GM21390 (cell line): ENCODE results near the gene EPB41L2.

Experiments used
- ATAC-seq: cut with Tn5 transposase; IDR thresholded peaks from one replicate; pipeline ENCODE4 v1.9.1; 2021; ENCODE audit not compliant: unreplicated experiment

The EPB41L2 gene

DNA sequence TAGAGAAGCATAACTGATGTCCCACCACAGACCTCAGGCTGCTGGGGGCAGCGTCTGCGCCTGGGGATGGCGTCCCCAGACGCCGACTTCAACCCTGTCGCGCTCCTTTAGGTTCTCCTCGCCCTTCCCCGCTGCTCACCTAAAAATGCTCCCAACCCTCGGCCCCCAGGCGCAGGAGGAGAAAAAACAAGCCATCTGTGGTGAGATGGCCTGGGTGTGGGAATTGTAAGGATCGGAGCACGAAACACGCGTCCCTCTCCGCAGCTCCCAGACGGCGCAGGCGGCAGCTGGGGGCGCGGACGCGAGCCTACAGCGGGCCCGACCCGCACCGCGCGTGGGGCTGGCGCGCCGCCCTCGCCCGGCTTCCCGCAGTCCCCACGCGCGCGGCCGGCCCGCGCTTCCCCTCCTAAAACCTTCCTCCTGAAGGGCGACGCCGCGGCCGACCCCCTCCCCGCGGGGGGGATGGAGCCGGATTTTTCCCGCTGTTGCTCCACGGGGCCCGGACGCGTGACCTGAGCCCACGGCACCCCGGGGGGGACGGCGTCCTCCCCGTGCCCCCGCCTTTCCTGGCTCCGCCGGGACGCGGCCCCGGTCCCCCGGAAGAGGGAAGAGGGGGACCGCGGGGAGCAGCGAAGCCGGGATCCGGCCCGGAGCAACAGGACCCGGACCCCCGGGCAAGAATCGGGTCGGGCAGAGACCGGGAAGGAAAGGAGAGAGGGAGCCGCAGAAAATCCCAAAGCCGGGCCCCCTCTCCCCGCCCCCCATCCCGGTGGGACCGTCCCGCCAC lies 611 bp downstream of the EPB41L2 start:
- peak; percentile 19 for ATAC-seq

DNA sequence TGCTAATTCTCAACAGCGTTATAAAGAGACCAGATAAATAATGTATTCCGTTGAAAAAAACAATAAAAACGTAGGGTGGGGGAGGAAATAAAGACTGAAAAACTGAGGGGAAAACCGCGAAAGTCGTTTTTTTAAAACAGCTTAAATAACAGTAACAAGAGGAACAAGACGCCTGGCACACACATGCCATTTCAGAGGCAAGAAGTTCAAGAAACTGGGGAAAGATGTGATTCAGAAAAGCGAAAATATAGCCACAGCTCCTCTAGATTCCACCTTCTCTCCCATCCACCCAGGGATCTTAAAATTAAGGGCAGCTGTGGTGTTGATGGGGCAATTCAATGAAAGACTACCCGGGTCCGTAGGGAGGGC lies 1.3 kb downstream of the EPB41L2 start:
- no peak for ATAC-seq

DNA sequence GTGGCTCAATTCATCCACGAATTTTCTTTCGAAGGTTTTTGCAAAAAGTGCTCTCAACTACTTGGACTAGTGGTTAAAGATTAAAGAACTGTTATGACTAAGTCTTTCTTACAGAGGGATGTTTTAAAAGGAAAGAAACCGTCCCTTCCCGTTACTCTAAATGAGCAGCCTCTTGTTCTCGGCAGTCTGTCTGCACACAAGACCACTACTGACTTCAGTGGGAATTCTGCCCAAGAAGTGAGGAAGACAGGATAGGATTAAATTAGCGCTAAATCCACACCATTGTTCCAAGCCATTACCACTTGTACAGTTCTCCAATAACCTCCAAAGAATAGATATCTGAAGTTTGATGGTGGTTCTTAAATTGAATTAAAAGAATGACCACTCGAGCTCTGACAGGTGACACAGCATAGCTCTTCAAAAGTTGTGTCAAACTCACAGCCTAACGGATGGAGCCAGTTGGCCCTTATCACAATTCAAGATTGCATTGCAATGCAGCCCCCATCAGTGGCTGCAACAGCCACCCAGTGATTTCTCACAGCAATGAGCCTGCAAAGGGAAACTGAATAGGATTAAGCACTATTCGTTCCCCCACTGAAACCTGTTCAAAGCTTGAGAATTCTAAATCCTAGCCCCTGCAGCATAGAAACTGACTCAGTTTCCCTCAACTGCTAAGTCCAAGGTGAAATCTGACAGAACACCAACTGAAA lies 1.8 kb downstream of the EPB41L2 start:
- ATAC-seq: peak; percentile 15

DNA sequence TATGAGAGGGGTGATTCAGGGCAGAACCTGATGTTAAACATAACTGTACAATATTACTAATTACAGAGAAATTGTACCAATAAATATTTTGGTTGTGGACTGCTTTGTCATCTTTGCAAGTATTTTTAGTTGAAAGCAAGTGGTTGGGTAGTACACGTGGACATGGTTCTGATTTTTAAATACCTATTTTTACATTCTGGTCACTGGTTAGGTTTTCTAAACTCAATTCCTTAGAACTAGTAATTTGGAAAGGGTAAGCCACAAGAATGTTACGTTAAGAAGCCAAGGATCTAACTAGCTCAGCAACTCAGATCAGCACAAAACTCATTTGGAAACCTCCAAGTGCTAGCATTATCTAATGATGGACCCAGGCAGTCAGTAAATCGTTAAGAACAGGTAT lies 2.7 kb downstream of the EPB41L2 start:
- ATAC-seq: no peak

DNA sequence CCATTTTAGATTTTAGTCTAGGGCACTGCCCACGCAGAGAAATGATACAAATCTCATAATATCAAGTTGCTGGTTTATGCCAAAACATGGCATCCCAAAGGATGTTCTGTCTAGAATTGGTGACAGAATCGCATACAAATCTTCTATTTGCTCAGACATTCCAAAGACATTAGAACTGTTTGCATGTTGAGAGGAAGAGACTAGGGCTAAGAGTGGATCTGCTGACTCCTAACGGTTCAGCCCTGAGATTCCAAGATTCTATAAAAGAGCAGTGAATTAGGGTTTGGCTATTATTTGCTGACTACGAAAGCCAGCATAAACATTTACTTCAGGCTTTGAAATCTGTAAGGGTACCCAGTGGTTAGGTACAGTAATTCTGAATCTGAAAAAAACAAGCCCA lies 3.6 kb downstream of the EPB41L2 start:
- no peak for ATAC-seq

DNA sequence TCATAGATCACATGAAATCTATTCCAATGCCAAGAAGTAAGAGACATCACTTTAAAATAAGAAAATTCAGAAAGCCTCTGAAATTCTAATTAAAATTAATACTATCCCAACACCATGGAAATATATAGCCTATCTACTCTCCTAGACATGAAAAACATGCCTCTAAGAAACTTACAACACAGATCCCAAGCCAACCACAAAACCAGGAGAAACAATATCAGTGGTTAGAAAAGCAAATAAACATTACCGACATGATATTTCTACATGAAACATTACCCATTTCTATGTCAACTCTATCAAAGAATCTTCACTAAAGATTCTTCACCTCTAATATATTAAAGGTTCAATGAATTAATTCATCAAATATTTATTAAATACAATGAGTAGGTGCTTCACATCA lies 4.8 kb downstream of the EPB41L2 start:
- ATAC-seq: no peak

DNA sequence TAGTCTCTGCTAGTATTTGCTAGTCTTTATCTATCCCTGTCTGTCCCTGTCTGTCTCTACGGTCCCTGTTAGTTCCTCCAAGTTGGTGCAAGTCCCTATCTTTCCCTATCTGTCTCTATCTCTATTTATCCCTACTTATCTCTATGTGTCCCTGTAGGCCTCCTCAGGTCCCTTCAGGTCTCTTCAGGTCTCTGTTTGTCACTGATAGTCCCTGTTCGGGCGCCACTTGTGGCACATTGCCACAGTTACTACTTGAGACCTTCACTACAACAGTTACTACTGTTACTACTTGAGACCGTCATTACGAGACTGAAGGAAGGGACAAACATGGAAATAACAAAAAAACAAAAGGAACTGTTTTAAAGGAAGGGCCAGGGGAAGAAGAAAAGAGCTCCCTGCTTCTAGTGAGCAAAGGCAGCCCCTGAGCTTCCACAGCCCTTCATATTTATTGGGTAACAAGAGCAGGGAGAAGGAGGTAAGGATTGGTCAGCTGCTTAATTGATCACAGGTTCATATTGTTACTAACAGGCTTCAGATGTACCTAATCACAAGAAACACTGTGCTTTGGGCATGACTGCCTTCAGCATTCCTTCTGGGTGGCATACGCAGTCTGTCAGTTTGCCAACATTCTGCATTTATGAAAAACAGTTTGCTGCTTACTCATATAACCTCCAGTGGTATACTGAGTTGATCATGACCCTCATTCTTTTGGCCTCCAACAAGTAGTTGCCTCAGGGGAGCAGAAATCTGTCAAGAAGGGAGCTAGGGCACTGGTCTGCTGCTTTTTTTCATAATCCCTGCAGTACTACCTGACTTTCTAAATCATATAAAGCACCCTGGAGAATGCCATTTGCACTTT lies 8.4 kb downstream of the EPB41L2 start:
- ATAC-seq: no peak

DNA sequence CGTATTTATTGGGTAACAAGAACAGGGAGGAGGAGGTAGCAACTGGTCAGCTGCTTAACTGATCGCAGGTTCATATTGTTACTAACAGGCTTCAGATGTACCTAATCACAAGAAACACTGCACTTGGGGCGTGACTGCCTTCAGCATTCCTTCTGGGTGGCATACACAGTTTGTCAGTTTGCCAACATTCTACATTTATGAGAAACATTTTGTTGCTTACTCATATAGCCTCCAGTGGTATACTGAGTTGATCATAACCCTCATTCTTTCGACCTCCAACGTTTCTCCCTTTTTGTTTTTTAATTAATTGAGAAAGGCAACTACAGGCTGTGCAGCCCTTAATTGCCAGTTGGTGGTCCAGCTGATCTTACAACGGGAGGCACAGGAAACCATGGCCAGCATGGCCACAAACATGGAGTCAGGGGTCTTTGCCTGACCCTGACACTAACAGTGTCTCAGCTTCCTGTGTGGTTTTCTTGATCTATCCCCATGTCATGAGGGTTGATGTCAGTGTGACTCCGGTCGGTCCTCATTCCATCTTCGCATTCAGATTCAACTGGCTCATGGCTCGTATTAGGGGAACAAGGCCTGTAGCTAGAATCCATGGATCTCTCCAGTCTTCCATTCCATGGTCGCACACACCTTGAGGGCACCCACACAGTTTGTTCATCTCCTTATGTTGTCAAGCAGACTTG lies 9.4 kb downstream of the EPB41L2 start:
- ATAC-seq: no peak

DNA sequence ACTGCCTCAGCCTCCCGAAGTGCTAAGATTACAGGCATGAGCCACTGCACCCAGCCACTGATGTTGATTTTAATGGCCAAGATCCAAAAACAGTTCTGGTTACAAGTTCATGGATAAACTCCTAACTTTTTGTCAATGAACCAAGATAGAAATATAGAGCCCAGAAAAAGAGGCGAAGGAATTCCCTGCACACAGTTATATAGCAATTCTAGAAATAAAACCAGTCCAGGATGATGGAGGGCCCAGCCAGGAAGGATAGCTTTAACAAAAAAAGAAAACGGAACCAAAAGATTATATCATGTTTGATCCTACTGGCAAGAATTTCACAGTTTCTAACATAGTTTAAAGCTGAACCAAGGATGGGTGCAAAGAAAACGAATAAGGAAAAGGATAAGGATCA lies 10.9 kb downstream of the EPB41L2 start:
- ATAC-seq: no peak

DNA sequence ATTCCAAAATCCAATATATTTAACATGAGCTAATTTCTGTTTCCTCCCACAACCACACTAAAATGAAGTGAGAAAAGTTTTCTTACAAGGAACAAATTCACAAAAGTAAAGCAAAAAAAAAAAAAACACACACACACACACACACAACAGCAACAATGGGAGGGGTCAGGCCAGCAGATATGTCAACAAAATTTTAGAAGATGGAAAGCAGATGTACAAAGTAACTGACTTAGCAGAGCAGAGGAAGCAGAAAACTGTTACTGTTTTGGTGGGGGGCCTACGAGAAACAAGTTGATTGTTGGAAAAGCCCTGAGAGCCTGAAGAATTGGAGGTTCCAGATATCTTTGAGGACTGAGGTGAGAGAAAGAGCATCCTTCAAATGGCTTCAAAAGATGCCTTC lies 11.7 kb downstream of the EPB41L2 start:
- ATAC-seq: no peak

DNA sequence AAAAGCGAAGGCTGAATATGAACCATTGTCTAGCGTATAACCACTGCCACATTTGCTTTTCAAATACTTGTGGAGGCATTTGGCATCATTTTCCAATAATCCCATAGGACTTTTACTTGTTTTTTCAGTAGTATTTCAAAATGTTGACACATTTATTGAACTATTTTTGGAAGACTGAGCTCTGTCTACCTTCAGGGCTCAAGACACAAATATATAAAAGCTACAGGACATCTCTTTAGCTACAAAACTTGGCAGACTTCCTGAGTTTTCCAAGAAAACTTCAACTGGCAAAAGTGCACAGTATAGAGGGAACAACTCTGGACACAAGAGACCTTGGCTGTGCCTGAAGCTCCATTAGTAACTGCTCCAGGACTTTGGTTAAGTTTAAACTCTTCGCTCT lies 13.4 kb downstream of the EPB41L2 start:
- no peak for ATAC-seq

DNA sequence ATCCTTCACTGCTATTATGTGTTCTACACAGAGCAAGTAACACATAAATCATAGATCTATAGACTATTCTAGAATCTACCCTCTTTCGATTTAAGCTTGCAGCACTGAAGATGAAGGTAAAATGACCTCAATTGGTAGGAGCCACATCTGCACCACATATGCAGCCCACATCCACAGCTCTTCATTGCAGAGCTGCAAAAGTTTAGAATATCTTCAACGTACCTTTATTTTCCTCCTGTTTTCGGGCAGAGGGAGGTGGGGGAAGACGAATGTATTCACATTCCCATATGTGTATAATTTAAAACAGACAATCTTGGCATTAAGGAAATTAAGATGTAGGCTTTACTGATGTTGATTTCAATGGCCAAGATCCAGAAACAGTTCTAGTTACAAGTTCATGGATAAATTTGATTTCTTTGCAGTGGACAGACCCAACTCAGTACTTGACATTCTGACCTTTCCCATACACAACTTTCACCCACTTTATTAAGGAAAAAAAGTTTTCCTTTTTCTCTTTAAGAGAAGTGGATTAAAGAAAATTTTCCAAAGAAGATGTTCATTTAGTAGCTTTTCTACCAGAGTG lies 14.0 kb downstream of the EPB41L2 start:
- ATAC-seq: no peak

DNA sequence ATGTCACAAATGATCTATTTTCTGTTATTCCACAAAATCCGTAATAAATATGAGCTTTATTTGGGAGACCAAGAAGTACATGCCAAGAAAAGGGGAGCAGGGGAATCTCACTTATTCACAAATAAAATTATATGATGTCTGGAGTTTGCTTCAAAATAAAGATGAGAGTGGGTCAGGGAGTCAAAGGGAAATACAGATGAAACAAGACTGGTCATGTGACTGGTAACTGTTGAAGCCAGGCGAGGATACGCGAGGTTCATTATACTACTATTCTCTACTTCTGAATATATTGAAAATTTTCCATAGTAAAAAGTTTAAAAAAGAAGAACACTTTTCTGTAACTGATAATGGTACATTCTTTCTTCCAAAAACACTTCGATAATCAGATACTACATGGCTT lies 14.6 kb downstream of the EPB41L2 start:
- no peak for ATAC-seq

DNA sequence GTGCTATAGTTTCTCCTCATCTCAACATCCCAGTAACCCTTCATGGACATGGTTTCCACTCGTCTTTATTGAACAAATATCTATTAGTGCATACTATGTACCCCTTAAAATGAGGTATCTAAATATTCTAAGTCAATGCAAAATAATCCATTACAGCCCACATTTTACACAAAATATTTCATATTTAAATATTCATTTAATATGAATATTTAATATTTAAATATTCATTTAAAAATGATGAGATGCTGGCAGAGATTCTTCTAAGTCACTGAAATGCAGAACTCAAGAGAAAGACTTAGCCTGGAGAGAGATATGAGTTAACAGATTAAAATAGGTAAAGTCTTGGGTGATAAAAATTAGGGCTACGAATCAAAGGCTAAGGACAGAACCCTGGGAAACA lies 17.9 kb downstream of the EPB41L2 start:
- ATAC-seq: no peak

DNA sequence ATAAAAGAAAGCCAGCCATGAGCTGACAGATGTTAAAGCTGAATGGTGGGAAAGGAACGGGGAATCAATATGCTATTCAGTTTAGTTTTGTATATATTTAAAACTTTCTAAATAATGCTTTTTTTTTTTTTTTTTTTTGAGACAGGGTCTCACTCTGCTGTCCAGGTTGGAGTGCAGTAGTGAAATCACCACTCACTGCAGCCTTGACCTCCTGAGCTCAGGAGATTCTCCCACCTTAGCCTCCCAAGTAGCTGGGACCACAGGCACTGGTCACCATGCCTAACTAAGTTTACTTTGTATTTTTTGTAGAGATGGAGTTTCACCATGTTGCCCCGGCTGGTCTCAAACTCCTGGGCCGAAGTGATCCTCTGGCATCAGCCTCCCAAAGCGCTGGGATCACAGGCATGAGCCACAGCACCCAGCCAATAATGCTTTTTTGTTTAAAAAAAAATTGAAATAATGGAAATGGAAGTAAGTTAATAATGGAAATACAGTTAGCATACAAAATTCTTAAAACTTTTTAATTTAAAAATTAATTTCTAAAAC lies 19.1 kb downstream of the EPB41L2 start:
- ATAC-seq: no peak

DNA sequence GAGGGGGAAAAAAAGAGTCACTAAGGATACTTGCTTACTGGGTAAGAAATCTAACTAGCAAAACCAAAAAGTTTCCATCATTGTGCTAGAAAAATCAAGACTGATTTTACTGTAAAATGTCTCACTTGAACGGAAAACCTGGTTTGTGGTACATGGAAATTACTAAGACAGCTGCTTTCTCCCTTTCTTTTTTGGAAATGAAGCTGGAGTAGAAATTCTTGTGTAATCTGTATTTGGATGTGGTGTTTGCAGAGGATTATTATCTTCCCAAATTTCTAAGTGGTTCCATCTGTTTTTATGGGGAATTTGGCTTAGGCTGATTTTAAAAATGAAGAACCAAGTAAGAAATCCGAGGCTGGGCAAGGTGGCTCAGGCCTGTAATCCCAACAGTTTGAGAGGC lies 20.4 kb downstream of the EPB41L2 start:
- no peak for ATAC-seq

DNA sequence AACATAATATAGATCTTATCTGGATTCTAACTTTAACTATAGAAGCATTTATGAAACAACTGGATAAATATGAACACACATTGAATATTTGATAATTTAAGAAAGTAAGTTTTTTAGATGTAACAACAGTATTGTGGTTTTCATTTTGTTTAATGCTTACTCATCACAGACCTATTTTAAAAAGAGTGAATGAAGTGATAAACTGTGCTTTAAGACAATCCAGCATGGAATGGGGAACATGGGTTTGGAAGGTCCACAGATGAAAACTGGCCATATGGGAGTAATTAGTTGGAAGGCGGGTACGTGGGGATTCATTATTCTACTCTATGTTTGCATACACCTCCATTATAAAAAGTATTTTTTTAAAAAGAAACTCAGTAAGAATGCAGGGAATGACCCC lies 21.2 kb downstream of the EPB41L2 start:
- ATAC-seq: no peak

DNA sequence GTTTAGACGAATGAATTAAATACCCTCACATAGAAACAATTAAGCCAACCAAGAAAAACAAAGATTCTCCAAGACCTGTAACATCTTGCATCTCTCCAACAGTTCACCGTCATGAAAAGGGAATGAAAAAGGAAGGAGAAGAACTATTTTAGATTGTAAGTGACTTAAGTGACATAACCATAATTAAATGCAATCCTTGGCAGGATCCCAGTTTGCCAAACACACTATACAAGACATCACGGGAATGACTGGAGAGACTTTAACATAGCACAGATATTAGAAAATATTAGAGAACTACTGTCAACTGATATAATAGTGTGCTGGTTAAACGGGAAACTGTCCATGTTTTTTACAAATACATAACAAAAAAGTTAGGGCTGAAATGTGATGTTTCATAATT lies 22.2 kb downstream of the EPB41L2 start:
- ATAC-seq: no peak

DNA sequence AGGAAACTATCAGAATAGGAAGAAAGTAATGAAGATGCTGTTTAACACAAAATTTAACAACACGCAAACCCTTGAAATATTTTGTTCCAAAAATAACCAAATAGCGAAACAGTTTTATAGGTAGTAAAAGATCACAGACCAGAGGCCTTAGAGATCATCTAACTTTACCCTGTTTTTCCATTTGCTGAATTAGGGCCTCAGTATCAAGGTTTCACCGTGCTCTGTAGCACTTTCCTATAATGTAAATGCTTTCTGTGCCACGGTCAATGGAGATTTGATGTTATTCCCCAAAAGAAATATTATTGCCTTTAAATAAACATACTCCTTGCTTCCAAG lies 23.7 kb downstream of the EPB41L2 start:
- ATAC-seq: no peak

DNA sequence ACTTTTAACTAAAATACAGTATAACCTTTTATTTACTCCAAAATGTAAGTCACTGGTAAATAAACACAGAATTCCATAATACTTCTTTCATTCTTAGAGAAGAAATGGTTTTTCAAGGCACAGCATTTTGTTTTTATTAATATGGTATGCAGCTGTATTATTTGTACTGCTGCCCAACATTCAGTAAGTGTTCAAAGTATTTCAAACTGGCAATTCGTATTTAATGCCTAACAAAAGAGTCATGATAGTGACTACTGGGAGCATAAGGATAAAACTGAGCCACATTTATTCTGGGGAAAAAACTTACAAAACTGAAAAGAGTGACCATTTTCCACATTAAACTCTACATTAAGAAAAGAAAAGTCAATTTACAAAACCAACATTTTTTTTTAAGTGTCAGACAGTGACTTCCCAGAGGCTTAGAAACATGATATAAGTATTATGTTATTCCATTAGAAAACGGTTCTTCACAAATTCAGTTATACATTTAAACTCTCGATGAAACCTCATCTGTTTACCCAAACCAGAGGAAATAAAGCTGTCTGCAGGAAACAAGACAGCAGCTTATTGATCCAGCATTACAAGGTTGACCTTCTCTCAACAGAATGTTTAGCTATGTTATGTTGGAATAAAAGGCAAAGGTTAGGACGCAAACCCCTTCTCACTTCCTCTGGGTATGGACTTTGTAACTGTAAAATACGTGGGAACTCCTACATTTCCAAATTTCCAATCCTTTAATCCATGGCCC lies 24.3 kb downstream of the EPB41L2 start:
- ATAC-seq: no peak
